Measurements from ENCODE around the gene PDHX.
"Not testable (repeated sequence)": the region's sequence is repeated elsewhere in the genome, so short reads cannot be mapped to it uniquely, and the experiment has no call there.

Gene PDHX

DNA sequence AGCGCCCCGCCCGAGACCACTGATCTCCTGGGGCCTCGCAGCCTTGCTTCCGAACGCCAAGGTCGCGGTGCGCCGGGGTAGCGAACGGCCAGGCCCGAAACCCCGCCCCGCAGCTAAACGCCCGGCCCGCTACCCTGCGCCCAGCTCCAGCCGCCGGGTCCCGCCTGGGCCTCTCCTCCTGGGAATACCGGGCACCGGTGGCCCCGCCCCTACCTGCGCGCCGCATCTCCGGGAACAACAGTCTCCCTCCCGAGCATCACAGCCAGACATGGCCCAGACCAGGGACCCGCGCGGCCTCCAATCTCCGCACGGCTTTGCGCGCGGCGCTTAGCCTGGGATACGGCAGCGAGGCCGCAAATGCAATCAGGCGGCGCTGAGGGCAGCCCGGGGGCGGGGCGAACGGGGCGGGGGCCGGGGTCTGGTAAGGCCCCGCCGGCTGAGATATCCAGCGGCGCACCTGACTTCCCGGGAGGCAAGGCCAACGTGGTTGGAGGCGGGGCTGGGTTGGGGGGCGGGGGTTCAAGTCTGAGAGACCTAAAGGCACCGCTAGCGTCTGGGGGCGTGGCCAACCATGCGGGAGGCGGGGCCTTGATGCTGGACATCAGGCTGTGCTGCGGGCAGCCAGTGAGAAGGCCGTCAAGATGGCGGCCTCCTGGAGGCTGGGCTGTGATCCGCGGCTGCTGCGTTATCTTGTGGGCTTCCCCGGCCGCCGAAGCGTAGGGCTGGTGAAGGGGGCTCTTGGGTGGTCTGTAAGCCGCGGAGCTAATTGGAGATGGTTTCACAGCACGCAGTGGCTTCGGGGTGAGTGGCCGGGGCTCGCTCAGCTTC is at the start of gene PDHX, which contains the start of gene APIP:
Gene PDHX (plus strand): TSS at position 604 of the 828 bp plus-strand sequence. CDS start 38 bp downstream, at position 642.
Gene APIP (minus strand): TSS at position 365 of the 828 bp plus-strand sequence. CDS start 95 bp downstream, at position 270.
- H3K27ac ChIP-seq, result peak within 1 kb of the TSS; percentile 93
- DNase-seq (ENCODE audit: low read depth, low spot score), result peak; percentile 93

DNA sequence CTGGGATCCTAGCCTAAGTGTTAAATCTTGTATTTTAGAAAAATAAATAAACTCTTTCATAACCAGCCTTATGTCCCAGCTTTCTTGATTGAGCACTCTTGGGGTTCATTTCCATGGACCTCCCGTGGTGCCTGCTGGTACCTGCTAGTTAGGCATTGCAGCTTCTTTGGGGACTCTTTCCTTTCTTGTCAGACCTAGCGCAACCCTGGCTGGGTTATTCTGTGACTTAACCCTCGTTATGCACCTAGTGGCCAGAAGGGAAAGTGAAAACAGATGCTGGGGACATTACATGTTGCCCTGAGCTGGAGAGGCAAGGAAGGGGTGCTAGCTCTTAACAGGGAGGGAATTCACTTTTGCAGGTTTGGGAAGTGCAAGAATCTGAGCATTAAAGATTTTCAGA is 47.0 kb upstream of the PDHX start:
- no peak overlapping the region for H3K27ac ChIP-seq
- no peak for DNase-seq (ENCODE audit: low read depth, low spot score)

DNA sequence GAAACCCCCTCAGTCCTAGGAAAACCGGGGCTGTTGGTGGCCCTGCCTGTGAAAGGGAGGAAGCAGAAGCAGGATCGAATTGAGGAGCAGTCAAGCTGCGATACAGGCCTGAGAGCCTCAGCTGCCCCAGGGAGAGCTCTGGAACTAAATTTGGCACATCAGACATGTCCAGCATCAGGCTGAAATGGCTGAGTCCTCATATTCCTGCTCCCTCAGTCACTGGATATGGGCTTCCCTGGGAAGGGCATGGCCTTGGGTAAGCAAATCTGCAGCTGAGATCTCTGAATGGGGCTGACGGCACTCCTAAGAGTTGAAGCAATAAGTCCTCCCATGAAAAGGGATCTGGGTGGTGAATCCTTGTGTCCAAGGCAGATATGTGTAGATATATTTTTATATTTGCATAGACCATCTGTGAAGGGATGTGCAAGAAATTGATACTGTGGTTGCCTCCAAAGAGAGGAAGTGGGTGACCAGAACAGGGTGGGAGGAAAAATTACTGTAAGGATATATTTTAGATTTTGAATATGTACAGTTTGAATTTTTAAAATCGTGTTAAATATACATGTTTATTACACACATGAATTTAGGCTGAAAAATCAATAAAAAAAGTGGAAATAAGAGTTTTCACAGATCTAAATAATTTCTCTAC is 45.7 kb upstream of the PDHX start:
- H3K27ac ChIP-seq, result no peak overlapping the region
- DNase-seq (ENCODE audit: low read depth, low spot score), result no peak

DNA sequence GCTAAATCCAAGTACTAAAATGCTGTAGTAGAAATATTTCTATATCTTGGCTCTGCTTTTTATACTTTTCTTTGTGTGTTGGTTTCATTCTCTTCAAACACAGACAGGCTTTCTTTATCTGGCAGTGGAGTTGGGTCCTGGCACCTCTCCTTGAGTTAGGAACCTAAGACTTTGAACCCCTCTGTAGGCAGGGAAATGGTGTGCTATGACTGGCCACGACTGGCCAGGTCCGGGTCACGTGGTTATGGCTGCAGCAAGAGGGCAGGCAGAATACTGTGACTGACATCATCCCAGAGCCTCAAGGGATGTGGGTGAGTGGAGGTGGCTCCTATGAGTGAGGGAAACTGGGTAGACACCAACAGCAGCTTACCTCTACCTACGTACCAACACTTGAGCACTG is 42.2 kb upstream of the PDHX start:
- no peak overlapping the region for H3K27ac ChIP-seq
- no peak for DNase-seq (ENCODE audit: low read depth, low spot score)

DNA sequence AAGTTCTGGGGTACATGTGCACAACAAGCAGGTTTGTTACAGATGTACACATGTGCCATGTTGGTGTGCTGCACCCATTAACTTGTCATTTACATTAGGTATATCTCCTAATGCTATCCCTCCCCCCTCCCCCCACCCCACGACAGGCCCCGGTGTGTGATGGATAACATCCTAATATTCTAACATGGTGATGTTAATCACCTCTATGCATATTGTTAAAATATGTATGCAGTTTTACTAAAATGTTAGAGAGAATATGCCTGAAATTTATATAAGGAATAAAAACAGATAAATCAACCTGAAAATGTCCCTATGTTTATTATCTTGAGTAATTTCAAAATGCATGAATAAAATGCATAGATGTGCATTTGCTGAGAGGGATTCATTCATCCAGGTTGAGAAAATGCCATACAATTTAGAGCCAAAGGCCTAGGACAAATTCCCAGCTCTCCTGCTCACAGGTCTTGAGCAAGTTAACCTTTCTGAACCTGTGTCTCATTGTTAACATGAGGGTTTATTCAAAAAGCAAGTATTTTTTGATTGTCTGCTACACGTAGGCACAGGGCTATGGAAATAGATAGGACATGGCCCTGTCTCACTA is 38.9 kb upstream of the PDHX start:
- no peak for DNase-seq (ENCODE audit: low read depth, low spot score)
- H3K27ac ChIP-seq, result no peak overlapping the region

DNA sequence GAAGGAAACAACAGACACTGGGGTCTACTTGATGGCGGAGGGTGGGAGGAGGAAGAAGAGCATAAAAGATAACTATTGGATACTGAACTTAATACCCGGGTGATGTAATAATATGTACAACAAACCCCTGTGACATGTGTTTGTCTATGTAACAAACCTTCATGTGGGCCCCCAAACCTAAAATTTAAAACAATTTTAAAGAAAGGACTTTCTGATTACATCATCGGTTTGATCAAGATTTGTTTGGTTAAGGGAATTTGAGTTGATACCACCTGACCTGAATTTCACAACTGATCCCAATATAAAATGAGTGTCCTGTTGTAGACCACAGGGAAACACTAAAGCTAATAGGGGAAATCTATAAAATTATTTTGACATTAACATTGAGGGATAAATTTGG is 34.5 kb upstream of the PDHX start:
- DNase-seq (ENCODE audit: low read depth, low spot score), result no peak
- H3K27ac ChIP-seq, result no peak overlapping the region

DNA sequence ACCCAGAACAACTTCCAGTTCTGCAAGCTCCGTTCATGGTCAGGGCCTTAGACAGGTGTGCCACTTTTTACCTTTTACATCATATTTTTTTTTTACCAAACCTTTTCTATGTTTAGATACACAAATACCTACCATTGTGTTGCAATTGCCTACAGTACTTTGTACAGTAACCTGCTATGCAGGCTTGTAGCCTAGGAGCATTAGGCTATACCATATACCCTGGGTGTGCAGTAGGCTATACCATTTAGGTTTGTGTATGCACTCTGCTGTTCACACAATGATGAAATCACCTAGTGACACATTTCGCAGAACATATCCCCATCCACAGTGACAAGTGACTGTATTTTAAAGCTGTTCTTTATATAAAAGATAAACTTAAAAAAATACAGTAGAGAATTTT is 29.8 kb upstream of the PDHX start:
- no peak overlapping the region for H3K27ac ChIP-seq
- no peak for DNase-seq (ENCODE audit: low read depth, low spot score)

DNA sequence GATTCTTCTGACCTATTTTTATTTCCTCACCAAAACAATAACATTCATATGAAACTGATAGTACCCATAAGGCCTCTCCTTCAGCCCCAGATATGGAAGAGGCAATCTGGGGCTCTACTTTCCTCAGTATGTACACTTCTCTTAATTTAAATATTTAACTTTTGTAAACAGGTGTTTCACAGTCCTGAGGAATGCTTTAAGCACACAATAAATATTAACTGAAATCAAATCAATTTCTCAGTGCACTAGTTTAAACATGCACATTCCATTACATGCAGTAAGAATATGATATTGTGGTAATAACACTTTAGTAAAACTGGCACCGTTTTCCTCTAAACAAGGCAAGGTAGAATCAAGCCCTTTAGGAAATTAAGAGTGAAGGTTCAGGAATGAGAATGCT is 29.2 kb upstream of the PDHX start:
- H3K27ac ChIP-seq, result no peak overlapping the region
- no peak for DNase-seq (ENCODE audit: low read depth, low spot score)

DNA sequence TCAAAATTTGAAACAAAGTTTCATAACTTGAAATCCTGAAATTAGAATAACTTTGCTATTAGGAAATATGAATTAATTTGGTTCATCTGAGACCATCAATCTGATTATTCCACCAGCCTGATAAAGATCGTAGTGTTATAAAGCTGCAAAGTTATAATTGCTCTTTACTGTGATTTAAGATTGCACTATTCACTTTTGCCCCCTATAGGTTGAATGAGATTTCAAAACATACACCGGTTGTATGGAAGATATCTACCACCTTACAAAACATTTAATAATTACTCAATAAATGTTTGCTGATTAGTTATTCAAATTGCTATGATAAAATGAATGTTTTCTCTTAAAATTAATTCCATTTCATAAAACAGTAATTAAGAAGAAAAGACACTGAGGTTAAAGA is 26.3 kb upstream of the PDHX start:
- no peak for DNase-seq (ENCODE audit: low read depth, low spot score)
- H3K27ac ChIP-seq, result no peak overlapping the region

DNA sequence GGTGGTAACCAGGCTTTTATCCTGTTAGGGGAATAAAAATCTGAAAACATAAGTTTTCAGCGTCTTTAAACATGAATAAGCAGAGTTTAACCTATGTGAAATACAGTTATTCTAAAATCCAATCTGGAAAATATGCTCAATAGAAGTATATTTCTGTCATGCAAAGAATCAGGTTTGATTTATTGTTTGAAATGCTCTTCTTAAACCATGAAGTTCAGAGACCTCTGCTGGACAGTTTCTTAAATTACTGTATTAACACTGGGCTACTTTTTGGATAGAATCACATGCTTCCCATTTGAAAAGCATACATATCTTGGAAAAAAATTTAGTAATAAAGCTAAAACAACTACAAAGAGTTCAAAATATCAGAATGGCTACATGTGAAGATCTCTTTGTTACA is 25.6 kb upstream of the PDHX start:
- DNase-seq (ENCODE audit: low read depth, low spot score), result no peak

DNA sequence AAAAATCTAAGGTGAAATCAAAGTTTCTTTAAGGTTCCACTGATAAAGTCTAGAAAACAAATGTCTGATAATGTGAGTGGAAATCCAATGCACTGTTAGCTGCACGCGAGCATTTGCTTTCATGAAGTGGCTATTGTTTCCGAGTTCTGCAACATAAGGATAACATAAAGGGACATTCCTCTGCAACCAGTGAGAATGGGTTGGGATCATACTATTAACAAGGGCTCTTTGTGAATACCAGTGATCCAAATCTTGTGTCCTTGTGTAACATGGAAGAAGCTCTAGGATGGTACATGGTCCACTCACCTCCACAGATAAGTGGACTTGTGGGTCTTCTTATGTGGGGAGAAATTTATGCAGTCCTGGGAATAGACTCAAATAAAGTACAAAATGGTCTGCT is 24.8 kb upstream of the PDHX start:
- no peak for DNase-seq (ENCODE audit: low read depth, low spot score)
- H3K27ac ChIP-seq, result no peak overlapping the region

More for the DNA sequence above, 25.6 kb upstream of the PDHX start:
- no peak overlapping the region for H3K27ac ChIP-seq

DNA sequence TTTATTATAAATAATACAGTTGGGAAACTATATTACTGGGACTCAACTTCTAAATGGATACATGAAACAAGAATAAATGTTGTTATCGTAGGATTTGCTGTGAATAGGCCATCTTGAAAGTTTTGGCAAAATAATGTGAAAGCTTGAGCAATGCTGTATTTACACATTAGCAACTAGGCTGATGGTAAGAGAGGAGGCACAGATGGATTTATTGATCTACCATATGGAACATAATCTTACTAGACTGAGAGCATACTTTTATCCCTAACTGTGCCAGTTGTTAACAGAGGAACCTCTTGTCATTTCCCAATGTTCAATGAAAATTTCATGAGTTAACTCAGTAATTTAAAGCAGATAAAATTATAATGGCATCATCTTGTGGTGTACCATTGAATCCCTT is 23.0 kb upstream of the PDHX start:
- DNase-seq (ENCODE audit: low read depth, low spot score), result no peak
- H3K27ac ChIP-seq, result no peak overlapping the region

DNA sequence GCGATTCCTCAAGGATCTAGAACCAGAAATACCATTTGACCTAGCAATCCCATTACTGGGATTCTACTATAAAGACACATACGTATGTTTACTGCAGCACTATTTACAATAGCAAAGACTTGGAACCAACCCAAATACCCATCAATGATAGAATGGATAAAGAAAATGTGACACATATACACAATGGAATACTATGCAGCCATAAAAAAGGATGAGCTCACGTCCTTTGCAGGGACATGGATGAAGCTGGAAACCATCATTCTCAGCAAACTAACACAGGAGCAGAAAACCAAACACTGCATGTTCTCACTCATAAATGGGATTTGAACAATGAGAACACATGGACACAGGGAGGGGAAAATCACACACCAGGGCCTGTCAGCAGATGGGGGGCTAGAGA is 20.2 kb upstream of the PDHX start:
- DNase-seq (ENCODE audit: low read depth, low spot score); H3K27ac ChIP-seq: not testable (repeated sequence)

DNA sequence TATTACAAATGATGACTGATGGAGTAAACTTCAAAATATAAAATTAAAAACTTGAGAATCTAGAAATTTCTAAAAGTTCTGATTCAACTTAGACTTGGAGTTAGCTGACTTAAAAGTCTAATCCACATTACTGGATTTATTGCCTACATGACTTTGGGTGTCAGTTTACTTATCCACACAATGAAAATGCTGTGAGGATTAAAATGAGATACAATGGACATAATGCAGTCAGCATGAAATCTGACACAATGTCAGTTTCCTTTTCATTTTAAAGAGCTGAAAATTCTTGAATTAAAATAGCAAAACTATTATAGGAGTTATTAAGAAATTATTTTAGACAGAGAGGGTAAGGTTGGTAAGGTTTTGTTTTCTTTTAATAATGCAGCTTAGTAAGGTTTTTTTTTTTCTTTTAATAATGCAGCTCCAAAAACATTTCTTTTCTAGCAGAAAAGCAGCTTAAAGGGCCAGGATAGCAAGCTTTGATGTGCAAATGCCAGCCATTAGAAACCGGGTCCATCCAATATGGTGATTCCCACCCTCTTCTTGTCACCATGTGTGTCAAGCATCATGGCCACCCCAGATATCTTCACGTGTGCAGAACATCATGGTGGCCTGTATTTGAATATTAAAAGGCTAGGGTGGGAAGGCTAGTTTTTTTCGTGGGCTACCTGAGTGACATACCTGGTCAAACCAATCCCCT is 19.1 kb upstream of the PDHX start:
- H3K27ac ChIP-seq, result no peak overlapping the region
- DNase-seq (ENCODE audit: low read depth, low spot score), result no peak

DNA sequence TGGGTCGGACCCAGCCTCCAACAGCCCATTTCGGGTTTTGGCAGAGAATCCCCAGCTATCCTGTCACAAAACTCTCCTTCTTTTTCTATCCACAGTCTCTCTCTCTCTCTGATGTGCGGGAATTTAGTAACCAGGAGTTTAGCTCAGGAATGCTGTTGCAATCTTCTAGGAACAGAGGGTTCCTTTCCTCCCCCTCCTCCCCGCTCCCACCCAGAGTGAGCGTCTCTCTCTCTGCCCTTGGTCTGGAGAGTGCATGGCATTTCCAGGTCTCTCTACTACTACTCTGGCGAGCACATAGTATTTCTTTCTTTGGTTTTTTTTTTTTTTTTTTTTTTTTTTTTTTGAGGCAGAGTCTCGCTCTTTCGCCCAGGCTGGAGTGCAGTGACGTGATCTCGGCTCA is 17.9 kb upstream of the PDHX start:
- H3K27ac ChIP-seq, result no peak overlapping the region
- DNase-seq (ENCODE audit: low read depth, low spot score), result no peak

DNA sequence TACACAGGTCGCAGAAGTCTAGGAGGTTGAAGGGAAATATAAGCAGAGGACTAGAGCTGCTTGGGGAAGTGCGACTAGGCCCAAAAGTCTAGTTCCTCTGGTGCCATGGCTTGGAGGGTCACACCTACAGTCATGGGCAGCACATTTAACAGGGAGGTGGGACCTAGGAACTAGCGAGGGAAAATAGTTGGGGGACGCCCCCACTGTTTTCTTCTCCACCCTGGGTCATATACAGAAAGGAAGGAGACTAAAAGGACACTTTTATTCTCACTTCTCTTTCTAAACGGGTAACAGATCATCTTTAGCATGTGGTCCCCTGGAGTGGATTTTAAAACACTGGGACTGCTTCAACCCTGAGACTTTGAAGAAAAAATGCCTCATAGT is 16.8 kb upstream of the PDHX start:
- no peak for DNase-seq (ENCODE audit: low read depth, low spot score)
- no peak overlapping the region for H3K27ac ChIP-seq

DNA sequence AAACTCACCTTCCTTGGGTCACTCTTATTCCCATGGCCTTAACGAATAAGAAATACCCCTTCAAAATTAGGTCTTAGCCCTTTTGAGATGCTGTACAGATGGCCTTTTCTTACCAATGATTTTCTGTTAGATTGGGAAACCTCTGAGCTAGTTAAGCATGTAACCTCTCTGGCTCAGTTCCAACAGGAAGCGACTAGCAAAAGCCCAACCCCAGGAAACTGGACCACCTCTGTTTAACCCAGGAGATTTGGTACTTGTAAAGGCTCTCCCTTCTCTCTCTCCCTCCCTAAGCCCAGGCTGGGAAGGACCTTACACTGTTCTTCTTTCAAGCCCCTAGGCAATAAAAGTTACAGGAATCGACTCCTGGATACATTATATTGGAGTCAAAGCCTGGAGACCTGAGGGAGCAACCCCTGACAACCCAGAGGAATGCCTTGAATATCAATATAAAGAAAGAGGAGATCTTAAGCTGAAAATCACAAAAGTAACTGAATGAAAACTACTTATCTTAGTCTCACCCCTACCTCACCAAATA is 11.9 kb upstream of the PDHX start:
- H3K27ac ChIP-seq, result no peak overlapping the region
- DNase-seq (ENCODE audit: low read depth, low spot score), result no peak

DNA sequence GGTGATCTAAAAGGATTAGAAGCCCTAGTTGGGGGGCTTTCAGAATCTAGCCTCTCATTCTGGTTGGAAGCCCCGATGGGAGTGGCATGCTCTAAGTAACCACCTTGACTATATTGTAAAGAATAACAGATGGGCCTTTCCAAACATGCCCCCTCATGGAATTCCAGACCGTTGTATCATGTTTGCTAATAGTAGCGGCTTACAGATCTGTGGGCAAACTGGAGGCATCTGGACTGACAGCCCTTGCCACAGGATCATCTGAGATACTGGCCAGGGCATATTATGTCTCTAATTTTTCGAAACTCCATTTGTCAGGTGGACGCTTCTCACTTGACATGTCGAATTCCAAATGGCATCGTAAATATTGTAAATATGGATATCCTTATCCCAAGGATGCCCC is 10.8 kb upstream of the PDHX start:
- DNase-seq (ENCODE audit: low read depth, low spot score), result no peak
- H3K27ac ChIP-seq, result no peak overlapping the region

DNA sequence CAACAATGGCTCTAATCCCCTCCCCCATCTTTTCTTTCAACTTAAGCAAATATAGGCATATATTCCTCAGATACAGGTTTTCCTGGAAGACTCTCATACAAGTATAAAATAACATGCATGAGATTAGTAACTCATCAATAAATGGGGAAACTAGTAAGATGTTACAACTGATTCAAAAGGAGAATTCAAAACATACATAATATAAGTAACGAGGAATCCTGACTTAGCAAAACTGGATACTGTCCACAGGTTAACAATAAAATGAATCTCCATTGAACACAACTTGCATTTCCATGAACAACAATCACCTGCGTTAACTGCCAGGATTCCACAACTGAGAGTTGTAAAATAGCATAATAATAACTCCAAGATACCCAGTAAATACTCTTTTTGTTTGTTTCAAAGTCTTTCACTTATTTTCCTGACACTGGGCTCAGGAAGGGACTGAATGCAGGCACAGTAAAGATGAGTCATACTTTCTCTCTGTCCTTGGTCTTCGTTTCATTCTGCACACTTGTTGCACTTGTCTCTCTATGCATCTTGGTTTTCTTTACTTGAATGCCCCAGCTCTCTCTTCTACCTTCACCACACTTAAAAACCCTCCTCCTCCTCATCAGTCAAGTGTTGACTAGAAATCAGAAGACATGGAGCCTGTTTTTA is 8.4 kb upstream of the PDHX start:
- no peak for DNase-seq (ENCODE audit: low read depth, low spot score)

DNA sequence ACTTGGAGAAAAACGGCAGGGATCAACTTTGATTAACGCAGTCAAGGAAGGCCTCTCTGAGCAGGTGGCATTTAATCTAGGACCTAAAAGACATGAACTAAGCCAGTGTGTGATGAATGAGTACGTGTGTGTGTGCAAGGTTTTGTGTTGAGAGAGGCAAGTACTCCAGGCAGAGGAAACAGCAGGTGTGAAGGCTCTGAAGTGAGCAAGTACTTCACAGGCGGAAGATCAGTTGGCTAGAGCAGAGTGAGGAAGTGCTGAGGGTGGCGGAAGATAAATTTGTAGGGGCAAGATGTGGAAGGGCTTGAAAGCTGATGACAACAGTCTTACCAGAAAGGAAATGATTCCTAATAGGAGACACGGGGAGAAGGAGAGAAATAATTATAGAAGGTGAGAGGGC is 7.0 kb upstream of the PDHX start:
- DNase-seq (ENCODE audit: low read depth, low spot score), result no peak
- no peak overlapping the region for H3K27ac ChIP-seq

More for the DNA sequence above, 8.4 kb upstream of the PDHX start:
- H3K27ac ChIP-seq, result no peak overlapping the region
